GM12874 (cell line): Measurements from ENCODE around the gene RNF215.

Source experiments
- TF ChIP-seq, protein P1 (sequence below): IDR thresholded peaks from 2 replicates; pipeline ENCODE4 v1.5.1; 2011; ENCODE audit warnings: low read depth, mild to moderate bottlenecking, control low read depth, low read length, moderate library complexity; ENCODE audit not compliant: insufficient read depth

Gene RNF215

DNA sequence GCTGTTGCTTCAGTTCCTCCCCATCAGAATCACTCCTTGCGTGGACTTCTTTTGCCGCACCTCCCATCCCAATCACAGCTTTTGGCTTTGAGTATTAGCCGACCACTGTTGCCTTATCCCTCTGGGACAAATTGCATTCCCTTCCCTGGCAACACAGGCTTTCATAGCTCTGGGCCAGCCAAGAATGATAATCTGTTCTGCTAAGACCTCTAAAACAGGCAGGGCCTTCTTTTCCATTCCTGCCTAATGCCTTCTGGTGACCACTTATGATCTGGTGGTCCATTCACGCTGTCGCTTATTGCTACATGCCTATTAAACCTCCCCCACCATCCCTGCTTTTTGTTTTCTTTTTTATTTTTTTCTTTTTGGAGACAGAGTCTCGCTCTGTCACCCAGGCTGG, 19.2 kb upstream of the RNF215 start:
- TF ChIP-seq, protein P1, sequence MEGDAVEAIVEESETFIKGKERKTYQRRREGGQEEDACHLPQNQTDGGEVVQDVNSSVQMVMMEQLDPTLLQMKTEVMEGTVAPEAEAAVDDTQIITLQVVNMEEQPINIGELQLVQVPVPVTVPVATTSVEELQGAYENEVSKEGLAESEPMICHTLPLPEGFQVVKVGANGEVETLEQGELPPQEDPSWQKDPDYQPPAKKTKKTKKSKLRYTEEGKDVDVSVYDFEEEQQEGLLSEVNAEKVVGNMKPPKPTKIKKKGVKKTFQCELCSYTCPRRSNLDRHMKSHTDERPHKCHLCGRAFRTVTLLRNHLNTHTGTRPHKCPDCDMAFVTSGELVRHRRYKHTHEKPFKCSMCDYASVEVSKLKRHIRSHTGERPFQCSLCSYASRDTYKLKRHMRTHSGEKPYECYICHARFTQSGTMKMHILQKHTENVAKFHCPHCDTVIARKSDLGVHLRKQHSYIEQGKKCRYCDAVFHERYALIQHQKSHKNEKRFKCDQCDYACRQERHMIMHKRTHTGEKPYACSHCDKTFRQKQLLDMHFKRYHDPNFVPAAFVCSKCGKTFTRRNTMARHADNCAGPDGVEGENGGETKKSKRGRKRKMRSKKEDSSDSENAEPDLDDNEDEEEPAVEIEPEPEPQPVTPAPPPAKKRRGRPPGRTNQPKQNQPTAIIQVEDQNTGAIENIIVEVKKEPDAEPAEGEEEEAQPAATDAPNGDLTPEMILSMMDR = no peak

DNA sequence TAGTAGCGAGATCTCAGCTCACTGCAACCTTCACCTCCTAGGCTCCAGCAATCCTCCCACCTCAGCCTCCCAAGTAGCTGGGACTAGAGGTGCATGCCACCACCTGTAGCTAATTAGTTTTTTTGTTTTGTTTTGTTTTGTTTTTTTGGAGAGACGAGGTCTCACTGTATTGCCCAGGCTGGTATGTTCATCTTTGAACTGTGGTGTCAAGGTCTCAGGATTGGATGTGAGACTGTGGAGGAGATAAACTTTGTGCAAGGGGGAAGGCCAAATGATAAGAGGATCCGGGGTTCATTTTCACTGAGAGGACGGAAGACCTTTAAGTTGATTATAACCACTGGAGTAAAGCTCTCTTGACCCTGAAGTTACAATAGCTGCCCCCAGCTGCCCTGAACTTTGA, 18.5 kb upstream of the RNF215 start:
- TF ChIP-seq, protein P1 = no peak

DNA sequence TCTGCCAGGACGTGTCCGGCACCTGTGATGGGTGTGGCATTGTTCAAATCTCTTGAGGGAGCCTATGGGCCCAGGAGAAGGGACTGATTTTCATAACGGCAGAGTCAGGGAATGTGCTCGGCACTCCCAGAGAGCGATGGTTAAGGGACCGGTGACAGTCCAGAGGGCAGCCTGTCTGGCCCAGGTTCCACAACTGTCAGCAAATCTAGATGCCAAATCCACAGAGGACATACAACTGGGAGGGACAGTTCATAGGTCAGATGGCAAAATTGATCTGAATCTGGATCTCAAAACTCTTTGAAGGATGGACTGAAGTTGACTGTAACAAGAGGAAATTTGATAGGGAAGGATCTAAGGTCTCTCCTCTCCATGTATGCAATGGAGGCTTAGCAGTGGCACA, 17.1 kb upstream of the RNF215 start:
- TF ChIP-seq, protein P1 = no peak

DNA sequence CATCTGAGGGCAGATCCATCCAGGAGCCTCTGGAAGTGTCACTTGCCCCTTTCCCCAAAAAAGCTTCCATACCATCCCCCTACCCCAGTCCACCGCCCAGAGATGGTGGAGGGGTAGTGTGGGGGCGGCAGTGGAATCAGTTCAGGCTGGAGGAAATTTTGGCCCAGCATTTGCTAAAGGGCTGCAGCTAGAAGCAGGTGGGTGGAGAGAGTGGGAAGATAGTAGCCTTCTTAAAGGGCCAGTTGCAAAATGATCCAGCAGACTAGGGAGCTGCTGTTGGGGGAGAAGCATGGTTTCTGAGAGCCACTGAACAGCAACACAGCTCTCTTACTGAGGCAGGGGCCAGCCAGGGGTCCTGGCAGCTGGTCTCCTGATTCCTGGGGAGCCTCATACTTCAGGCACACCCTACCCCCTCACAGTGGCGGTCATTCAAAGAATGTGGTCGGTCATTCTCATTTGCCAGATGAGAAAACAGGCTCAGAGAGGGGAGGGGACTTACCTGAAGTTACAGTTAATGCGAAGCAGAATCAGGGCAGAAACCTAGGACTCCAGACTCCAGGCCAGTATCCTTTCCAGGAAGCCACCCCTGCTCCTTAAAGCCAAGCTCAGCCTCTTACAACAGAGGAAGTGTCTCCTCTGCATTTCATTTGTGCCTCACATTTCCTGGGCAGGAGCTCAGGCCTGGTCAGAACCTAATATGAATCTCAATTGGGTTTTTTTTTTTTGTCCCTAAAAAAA, 15.0 kb upstream of the RNF215 start:
- TF ChIP-seq, protein P1 = no peak

DNA sequence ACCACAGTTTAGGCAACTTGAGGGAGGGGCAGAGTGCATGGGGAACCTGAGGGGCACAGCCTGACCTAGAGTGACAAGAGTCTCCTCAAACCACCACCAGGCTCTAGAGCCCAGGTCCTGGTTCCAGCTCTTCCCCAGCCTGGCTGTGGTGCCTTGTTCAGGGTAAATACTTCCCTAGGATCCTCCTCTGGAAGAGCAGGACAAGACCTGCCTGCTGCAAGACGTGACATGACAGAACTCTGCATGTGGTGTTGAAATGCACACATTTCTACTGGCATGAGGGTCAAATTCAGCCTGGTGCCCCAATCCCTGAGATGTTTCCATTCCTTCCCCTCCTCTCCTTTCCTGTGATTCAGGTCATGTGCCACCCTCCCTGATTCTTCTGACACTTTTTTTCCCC, 12.9 kb upstream of the RNF215 start:
- TF ChIP-seq, protein P1 = no peak

DNA sequence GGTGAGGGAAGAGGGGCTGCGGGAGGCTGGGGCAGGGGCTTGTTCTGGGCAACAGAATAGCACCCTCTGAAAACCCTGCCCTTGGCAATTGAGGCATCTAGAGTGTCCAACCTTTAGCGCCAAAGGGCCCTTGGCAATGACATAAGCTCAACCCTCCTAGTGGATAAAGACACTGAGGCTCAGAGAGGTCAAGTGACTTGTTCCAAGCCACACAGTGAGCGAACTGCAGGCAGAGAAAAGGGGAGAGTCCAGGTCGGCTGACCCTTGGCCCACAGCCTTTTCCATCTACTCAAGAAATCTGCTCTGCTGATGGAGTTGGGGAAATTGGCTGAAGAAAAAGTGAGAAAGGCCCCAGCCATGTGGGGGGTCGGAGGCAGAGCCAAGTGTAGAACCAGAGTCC, 12.5 kb upstream of the RNF215 start:
- TF ChIP-seq, protein P1 = no peak

DNA sequence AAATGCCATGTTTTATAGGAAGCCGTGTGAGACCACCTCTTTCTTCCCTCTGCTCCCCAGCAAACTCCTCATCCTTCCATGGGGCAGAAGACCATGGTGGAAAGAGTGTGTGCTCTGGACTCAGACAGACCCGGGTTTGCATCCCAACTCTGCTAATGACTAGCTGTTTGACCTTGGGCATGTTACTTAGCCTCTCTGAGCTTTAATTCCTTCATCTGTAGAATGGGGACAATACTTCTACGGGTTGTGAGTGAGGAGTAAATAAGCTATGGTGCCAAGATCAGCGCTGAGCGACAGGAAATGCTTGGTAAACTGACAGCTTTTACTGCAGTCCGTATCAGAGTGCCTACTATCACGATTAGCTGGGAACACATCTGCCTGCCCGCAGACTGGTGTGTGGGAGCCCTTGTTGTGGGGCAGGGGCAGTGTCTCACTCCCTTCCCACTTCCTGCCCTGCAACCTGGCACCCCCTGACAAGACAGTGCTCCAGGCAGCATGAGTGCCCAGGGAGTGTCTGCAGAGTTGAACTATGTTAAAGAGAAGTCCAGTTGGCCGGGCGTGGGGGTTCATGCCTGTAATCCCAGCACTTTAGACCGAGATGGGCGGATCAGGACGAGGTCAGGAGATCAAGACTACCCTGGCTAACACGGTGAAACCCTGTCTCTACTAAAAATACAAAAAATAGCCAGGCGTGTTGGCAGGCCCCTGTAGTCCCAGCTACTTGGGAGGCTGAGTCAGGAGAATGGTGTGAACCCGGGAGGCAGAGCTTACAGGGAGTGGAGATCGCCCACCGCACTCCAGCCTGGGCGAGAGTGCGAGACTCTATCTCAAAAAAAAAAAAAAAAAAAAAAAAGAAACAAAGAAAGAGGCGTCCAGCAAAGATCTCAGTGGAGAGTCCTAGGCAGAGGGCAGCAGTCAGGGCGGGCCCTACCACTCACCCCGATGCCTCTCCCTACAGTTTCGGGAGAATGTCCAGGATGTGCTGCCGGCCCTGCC, 11.8 kb upstream of the RNF215 start:
- TF ChIP-seq, protein P1 = no peak
